AG04449 (cell line): ENCODE data around the gene PODN.

Source experiments
- CTCF ChIA-PET: fragments of 350-600 bp; formaldehyde crosslinking; extraction: SDS; loops from one replicate; lab custom pipeline; 2021; ENCODE audit warnings: antibody characterized with exemption; lab: Yijun Ruan, JAX
- POLR2A ChIA-PET: fragments of 400-600, 350-600 bp; formaldehyde crosslinking; extraction: SDS; loops from one replicate; lab custom pipeline; 2020; ENCODE audit warnings: antibody characterized with exemption, inconsistent platforms; lab: Yijun Ruan, JAX
- DNase-seq: peaks from one replicate; pipeline ENCODE4 v3.0.0-alpha.2; 2010; ENCODE audit warnings: low read depth, low spot score
- H3K4me3 ChIP-seq: 2 replicates; pipeline ENCODE4 v1.5.1; 2011; ENCODE audit warnings: low read depth, mild to moderate bottlenecking, control low read depth, low read length
- CTCF ChIP-seq: IDR thresholded peaks from one replicate; pipeline ENCODE4 v1.5.1; 2011; ENCODE audit warnings: mild to moderate bottlenecking, moderate library complexity, low read length, control low read depth, inconsistent platforms; ENCODE audit not compliant: insufficient read depth; ENCODE audit errors: missing control alignments

PODN gene

GRCh38 chr1:53133261-53134041 lies 71.4 kb downstream of the PODN start:
- H3K4me3 ChIP-seq = no peak overlapping the region
- ChIA-PET POLR2A (no interaction called here), CTCF (interaction anchor here (2.2 kb wide), 1 partner anchor 11 kb away, joined by 5 read pairs; no protein-coding TSS in a partner anchor)
- DNase-seq = no peak
- TF ChIP-seq CTCF = no peak

- ChIA-PET POLR2A (no interaction called here), CTCF (interaction anchor here (2.2 kb wide), 1 partner anchor 12 kb away, joined by 5 read pairs; no protein-coding TSS in a partner anchor)
- DNase-seq = no peak
- no peak overlapping the region for H3K4me3 ChIP-seq
- no peak for TF ChIP-seq CTCF
These were observed 72.1 kb downstream of the PODN start for GRCh38 chr1:53134042-53134485.
